K562 (cell line): ENCODE measurements around the gene TRIM62. TPM values are rescaled to one million over a fixed set of nuclear protein-coding genes. Genes with fewer than 3 reads are reported as not detected.

Experiments
- ATF4 ChIP-seq: fragments of 450-650 bp; formaldehyde crosslinking; IDR thresholded peaks from 2 replicates; pipeline ENCODE4 v1.4.0; 2022; ENCODE audit warnings: mild to moderate bottlenecking, moderate library complexity
- ATF7 ChIP-seq: fragments of 450-650 bp; IDR thresholded peaks from 2 replicates; pipeline ENCODE4 v1.7.1; 2014; ENCODE audit warnings: mild to moderate bottlenecking, moderate library complexity
- C11orf30 ChIP-seq: fragments of 450-650 bp; IDR thresholded peaks from 2 replicates; pipeline ENCODE4 v1.6.1; 2016; ENCODE audit warnings: low read depth, mild to moderate bottlenecking
- CBX3 ChIP-seq, 2 experiments: IDR thresholded peaks; 1 replicate in 1 of 2; 2 replicates in 1 of 2; pipeline ENCODE4 v1.6.1; 2012; ENCODE audit warnings: inconsistent platforms in 2 of 2, low read length in 2 of 2, borderline replicate concordance in 1 of 2, control low read depth in 1 of 2
- ELF1 ChIP-seq: fragments of 200-800 bp; sonication (Bioruptor generic); IDR thresholded peaks from 2 replicates; pipeline ENCODE4 v1.6.1; 2016; ENCODE audit warnings: missing genetic modification characterization, missing compliant biosample characterization
- ESRRA ChIP-seq: fragments of 450-650 bp; IDR thresholded peaks from 2 replicates; pipeline ENCODE4 v1.6.1; 2014; ENCODE audit warnings: low read depth, mild to moderate bottlenecking, moderate library complexity, borderline replicate concordance
- FOSL1 ChIP-seq: fragments of 200-800 bp; sonication (Bioruptor generic); conservative IDR thresholded peaks from 2 replicates; pipeline ENCODE4 v1.6.1; 2016; ENCODE audit warnings: missing genetic modification characterization, missing compliant biosample characterization
- JUN ChIP-seq, 2 experiments: sonication (generic) in 1 of 2; formaldehyde crosslinking in 1 of 2; IDR thresholded peaks; 2 replicates each; pipeline versions ENCODE4 v1.6.1 to v1.8.0; 2012 to 2022; ENCODE audit warnings: borderline replicate concordance in 2 of 2, mild to moderate bottlenecking in 2 of 2, improper control_type of control experiment in 1 of 2, low read depth in 1 of 2, low read length in 1 of 2, missing genetic modification reagents in 1 of 2
- JUND ChIP-seq, 2 experiments: IDR thresholded peaks; 2 replicates in 1 of 2; 3 replicates in 1 of 2; pipeline ENCODE4 v1.6.1; 2011; ENCODE audit warnings: borderline replicate concordance in 2 of 2, low read depth in 2 of 2, low read length in 2 of 2, improper control_type of control experiment in 1 of 2, missing biosample characterization in 1 of 2, missing genetic modification characterization in 1 of 2, missing genetic modification reagents in 1 of 2
- KDM1A ChIP-seq, 2 experiments: fragments of 450-650 bp; IDR thresholded peaks; 2 replicates each; pipeline ENCODE4 v1.6.1; 2016; ENCODE audit warnings: mild to moderate bottlenecking in 2 of 2
- MAFF ChIP-seq: IDR thresholded peaks from 2 replicates; pipeline ENCODE4 v1.6.1; 2012; ENCODE audit warnings: low read length, improper control_type of control experiment
- MAFK ChIP-seq: IDR thresholded peaks from 2 replicates; pipeline ENCODE4 v1.6.1; 2011; ENCODE audit warnings: low read length, improper control_type of control experiment
- NR2F6 ChIP-seq: fragments of 450-650 bp; formaldehyde crosslinking; IDR thresholded peaks from 2 replicates; pipeline ENCODE4 v1.4.0; 2020; ENCODE audit warnings: mild to moderate bottlenecking
- NR4A1 ChIP-seq, 2 experiments: fragments of 250-450 bp in 1 of 2; fragments of 450-650 bp in 1 of 2; sonication (Bioruptor Pico) in 1 of 2; IDR thresholded peaks; 2 replicates each; pipeline versions ENCODE4 v1.4.0 to v1.6.1; 2016 to 2020; ENCODE audit warnings: mild to moderate bottlenecking in 2 of 2, missing compliant biosample characterization in 1 of 2, missing genetic modification characterization in 1 of 2, moderate library complexity in 1 of 2
- PHF20 ChIP-seq: fragments of 450-650 bp; IDR thresholded peaks from 2 replicates; pipeline ENCODE4 v1.6.1; 2018; ENCODE audit not compliant: partially characterized antibody
- RAD51 ChIP-seq: fragments of 450-650 bp; IDR thresholded peaks from 2 replicates; pipeline ENCODE4 v1.7.1; 2016; ENCODE audit warnings: low read depth, mild to moderate bottlenecking, borderline replicate concordance
- SMC3 ChIP-seq: conservative IDR thresholded peaks from 2 replicates; pipeline ENCODE4 v1.6.1; 2011; ENCODE audit warnings: low read depth, low read length, improper control_type of control experiment; ENCODE audit not compliant: insufficient read depth
- U2AF1 ChIP-seq: fragments of 200-400 bp; formaldehyde crosslinking; optimal IDR thresholded peaks from 2 replicates; pipeline ENCODE3; 2017; ENCODE audit warnings: mild to moderate bottlenecking, low read depth, low read length, moderate library complexity
- U2AF2 ChIP-seq: fragments of 200-400 bp; formaldehyde crosslinking; optimal IDR thresholded peaks from 2 replicates; pipeline ENCODE3; 2017; ENCODE audit warnings: low read depth, mild to moderate bottlenecking, low read length
- USF2 ChIP-seq: sonication (generic); formaldehyde crosslinking; IDR thresholded peaks from 2 replicates; pipeline ENCODE4 v1.5.0; 2020; ENCODE audit warnings: missing genetic modification reagents
- ZNF175 ChIP-seq: fragments of 200-800 bp; sonication (Bioruptor generic); IDR thresholded peaks from 2 replicates; pipeline ENCODE4 v1.6.1; 2016; ENCODE audit warnings: low read depth, mild to moderate bottlenecking, missing genetic modification characterization, missing compliant biosample characterization
- ZNF23 ChIP-seq: fragments of 250-450 bp; sonication (Bioruptor Pico); IDR thresholded peaks from 2 replicates; pipeline ENCODE4 v1.4.0; 2020; ENCODE audit warnings: mild to moderate bottlenecking
- ZNF584 ChIP-seq: fragments of 200-800 bp; sonication (Bioruptor generic); IDR thresholded peaks from 2 replicates; pipeline ENCODE4 v1.6.1; 2016; ENCODE audit warnings: low read depth, mild to moderate bottlenecking, missing genetic modification characterization, missing compliant biosample characterization
- ZNF668 ChIP-seq: fragments of 250-450 bp; sonication (Bioruptor Pico); IDR thresholded peaks from 2 replicates; pipeline ENCODE4 v1.8.0; 2022; ENCODE audit warnings: mild to moderate bottlenecking, inconsistent platforms
- ZNF717 ChIP-seq: fragments of 250-450 bp; sonication (Bioruptor Pico); IDR thresholded peaks from 2 replicates; pipeline ENCODE4 v1.5.0; 2021
- polyA plus RNA-seq, 8 experiments: library from polyadenylated mRNA; depleted of rRNA in 4 of 8; stranded (reverse) in 5 of 8; unstranded in 3 of 8; fragments of >200 nt; fragmentation: Nextera tagmentation in 2 of 8; fragmentation: Illumina TruSeq in 1 of 8; extraction: Ambion mirVana in 2 of 8; extraction: Trizol in 1 of 8; gene quantifications; 2 replicates each; pipeline versions ENCODE4 v1.2.1 to v1.2.3, GENCODE V29; 2011 to 2014; ENCODE audit warnings: inconsistent platforms in 1 of 8, missing spikeins in 1 of 8
- total RNA-seq, 7 experiments: library from RNA; depleted of rRNA in 6 of 7; stranded (reverse); fragments of >200 nt in 6 of 7; fragmentation: Illumina TruSeq in 2 of 7; extraction: Trizol in 2 of 7; gene quantifications; 2 replicates each; pipeline versions ENCODE4 v1.2.1 to v1.2.3, GENCODE V29; 2011 to 2021; ENCODE audit warnings: low replicate concordance in 1 of 7
- TF ChIP-seq, protein P1 (sequence below): fragments of 450-650 bp; formaldehyde crosslinking; IDR thresholded peaks from 2 replicates; pipeline ENCODE4 v1.4.0; 2020; ENCODE audit warnings: mild to moderate bottlenecking, moderate library complexity
- TF ChIP-seq, protein P2 (sequence below): fragments of 250-450 bp; sonication (Bioruptor Pico); IDR thresholded peaks from 2 replicates; pipeline ENCODE4 v1.6.1; 2021; ENCODE audit warnings: mild to moderate bottlenecking

The TRIM62 gene
- total and polyA plus RNA-seq, 9 of the 15 experiments (the other 6 are each of a cell fraction or from before 2014, with no cell fraction given), result 0.18 to 2.3 (median 0.52) TPM

GRCh38 chr1:33097137-33097611 is 84.7 kb downstream of the TRIM62 start (continued):
- TF ChIP-seq MAFF, result peak; percentile 94
- peak; percentile 70 for TF ChIP-seq USF2 (CRISPR knock-in tag)
- TF ChIP-seq ATF4, result no peak
- no peak for TF ChIP-seq SMC3
- TF ChIP-seq U2AF1, result no peak
- TF ChIP-seq NR4A1 (CRISPR knock-in tag; IDR thresholded peaks at IDR 0.05), result no peak
- TF ChIP-seq NR4A1 (tag; IDR thresholded peaks at IDR 0.05), result no peak
- peak; percentile 84 for TF ChIP-seq JUND (IDR thresholded peaks at IDR 0.05; ENCODE audit: borderline replicate concordance, low read depth, low read length)
- TF ChIP-seq JUND (tag; IDR thresholded peaks at IDR 0.05; ENCODE audit: borderline replicate concordance, low read depth, low read length), result peak; percentile 92; the same call in 2 of the 3 replicates
- TF ChIP-seq ZNF717 (CRISPR knock-in tag), result no peak
- TF ChIP-seq C11orf30, result peak; percentile 97
- TF ChIP-seq, protein P1, sequence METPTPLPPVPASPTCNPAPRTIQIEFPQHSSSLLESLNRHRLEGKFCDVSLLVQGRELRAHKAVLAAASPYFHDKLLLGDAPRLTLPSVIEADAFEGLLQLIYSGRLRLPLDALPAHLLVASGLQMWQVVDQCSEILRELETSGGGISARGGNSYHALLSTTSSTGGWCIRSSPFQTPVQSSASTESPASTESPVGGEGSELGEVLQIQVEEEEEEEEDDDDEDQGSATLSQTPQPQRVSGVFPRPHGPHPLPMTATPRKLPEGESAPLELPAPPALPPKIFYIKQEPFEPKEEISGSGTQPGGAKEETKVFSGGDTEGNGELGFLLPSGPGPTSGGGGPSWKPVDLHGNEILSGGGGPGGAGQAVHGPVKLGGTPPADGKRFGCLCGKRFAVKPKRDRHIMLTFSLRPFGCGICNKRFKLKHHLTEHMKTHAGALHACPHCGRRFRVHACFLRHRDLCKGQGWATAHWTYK (CRISPR knock-in tag), result no peak
- TF ChIP-seq NR2F6 (CRISPR knock-in tag), result no peak
- TF ChIP-seq ATF7, result peak; percentile 34; the same call in 1 of the 2 replicates
- TF ChIP-seq MAFK, result peak; percentile 95
- TF ChIP-seq ZNF175 (CRISPR knock-in tag), result no peak
- no peak for TF ChIP-seq ZNF584
- peak; percentile 71 for TF ChIP-seq JUN (IDR thresholded peaks at IDR 0.05; ENCODE audit: borderline replicate concordance, low read depth, low read length)
- no peak for TF ChIP-seq JUN (CRISPR knock-in tag; IDR thresholded peaks at IDR 0.05; ENCODE audit: borderline replicate concordance)
- TF ChIP-seq ZNF23 (CRISPR knock-in tag), result no peak
- TF ChIP-seq ZNF668 (CRISPR knock-in tag), result no peak
- TF ChIP-seq RAD51, result peak; percentile 50
- TF ChIP-seq U2AF2, result no peak
- peak; percentile 88 for TF ChIP-seq FOSL1
- TF ChIP-seq, protein P2, sequence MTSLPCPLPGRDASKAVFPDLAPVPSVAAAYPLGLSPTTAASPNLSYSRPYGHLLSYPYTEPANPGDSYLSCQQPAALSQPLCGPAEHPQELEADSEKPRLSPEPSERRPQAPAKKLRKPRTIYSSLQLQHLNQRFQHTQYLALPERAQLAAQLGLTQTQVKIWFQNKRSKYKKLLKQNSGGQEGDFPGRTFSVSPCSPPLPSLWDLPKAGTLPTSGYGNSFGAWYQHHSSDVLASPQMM, result no peak
- peak; percentile 68 to 76 for TF ChIP-seq KDM1A (IDR thresholded peaks at IDR 0.05)
- TF ChIP-seq ELF1 (tag), result no peak
- no peak for TF ChIP-seq CBX3 (IDR thresholded peaks at IDR 0.05; ENCODE audit: borderline replicate concordance in 1 of 2, low read length in 2 of 2)
- peak; percentile 16 for TF ChIP-seq PHF20
- peak; percentile 99 for TF ChIP-seq ESRRA
